ENCODE measurements around the gene C22orf31.

GRCh38 chr22:29072193-29072978 lies 10.8 kb upstream of the C22orf31 start:
- TF ChIP-seq CTCF (IDR thresholded peaks at IDR 0.05) (no peak), REST (IDR thresholded peaks at IDR 0.05; ENCODE audit: insufficient read depth in 1 of 2, low read depth in 2 of 2, low read length in 1 of 2) (no peak), POLR2AphosphoS5 (IDR thresholded peaks at IDR 0.05; ENCODE audit: low read depth, low read length) (no peak)

Data from Panc1 (cell line).